ENCODE measurements around the gene SPOCK1. TPM values are rescaled to one million over a fixed set of nuclear protein-coding genes. Genes with fewer than 3 reads are reported as not detected.

SPOCK1 gene
- total and polyA plus RNA-seq, 2 donors (not counting 3 experiments of a cell fraction or from before 2014, with no cell fraction given): 144 to 280 TPM

DNA sequence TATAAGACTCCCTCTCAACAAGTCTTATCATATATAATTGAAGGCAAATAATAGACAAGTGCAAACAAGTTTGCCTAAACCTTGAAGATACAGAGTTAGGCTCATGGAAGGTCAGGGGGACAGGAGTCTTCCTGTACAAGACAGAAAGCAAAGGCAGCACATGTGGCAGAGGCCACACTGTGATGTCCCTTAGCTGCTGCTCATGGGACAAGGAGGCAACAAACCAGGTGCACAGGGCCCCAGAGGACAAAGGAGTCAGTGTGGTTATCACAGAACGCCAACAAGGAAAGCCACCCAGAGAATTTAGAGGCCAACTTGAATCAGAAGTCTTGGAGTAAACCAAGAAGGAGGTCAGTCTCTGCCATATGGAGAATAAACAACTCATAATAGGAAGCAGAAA lies 444.8 kb downstream of the SPOCK1 start:
- DNase-seq (ENCODE audit: low read depth, low spot score) (no peak), FAIRE-seq (no peak)
- no peak overlapping the region for H3K9ac ChIP-seq (replicated peaks; ENCODE audit: extremely low read depth, insufficient read depth, low read length)
- TF ChIP-seq POLR2A (IDR thresholded peaks at IDR 0.05; ENCODE audit: low read depth, low read length) (no peak), FOS (IDR thresholded peaks at IDR 0.05; ENCODE audit: borderline replicate concordance, insufficient read depth, low read length) (no peak), MYC (IDR thresholded peaks at IDR 0.05; ENCODE audit: low read depth, low read length) (no peak), GATA2 (IDR thresholded peaks at IDR 0.05; ENCODE audit: insufficient read depth, insufficient read length, low read depth, low read length) (no peak), EZH2 (IDR thresholded peaks at IDR 0.05; ENCODE audit: borderline replicate concordance, low read depth, low read length, severe bottlenecking) (no peak), POLR2AphosphoS5 (IDR thresholded peaks at IDR 0.05; ENCODE audit: insufficient read depth, low read depth, low read length) (no peak), JUN (IDR thresholded peaks at IDR 0.05; ENCODE audit: borderline replicate concordance, insufficient read depth, insufficient read length, low read depth) (no peak)
- TF ChIP-seq, protein P1, sequence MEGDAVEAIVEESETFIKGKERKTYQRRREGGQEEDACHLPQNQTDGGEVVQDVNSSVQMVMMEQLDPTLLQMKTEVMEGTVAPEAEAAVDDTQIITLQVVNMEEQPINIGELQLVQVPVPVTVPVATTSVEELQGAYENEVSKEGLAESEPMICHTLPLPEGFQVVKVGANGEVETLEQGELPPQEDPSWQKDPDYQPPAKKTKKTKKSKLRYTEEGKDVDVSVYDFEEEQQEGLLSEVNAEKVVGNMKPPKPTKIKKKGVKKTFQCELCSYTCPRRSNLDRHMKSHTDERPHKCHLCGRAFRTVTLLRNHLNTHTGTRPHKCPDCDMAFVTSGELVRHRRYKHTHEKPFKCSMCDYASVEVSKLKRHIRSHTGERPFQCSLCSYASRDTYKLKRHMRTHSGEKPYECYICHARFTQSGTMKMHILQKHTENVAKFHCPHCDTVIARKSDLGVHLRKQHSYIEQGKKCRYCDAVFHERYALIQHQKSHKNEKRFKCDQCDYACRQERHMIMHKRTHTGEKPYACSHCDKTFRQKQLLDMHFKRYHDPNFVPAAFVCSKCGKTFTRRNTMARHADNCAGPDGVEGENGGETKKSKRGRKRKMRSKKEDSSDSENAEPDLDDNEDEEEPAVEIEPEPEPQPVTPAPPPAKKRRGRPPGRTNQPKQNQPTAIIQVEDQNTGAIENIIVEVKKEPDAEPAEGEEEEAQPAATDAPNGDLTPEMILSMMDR (IDR thresholded peaks at IDR 0.05; ENCODE audit: extremely low read depth in 1 of 2, insufficient read depth in 1 of 2, low read depth in 1 of 2, low read length in 2 of 2): no peak
- TF ChIP-seq, protein P2, sequence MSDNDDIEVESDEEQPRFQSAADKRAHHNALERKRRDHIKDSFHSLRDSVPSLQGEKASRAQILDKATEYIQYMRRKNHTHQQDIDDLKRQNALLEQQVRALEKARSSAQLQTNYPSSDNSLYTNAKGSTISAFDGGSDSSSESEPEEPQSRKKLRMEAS (IDR thresholded peaks at IDR 0.05; ENCODE audit: insufficient read depth, insufficient read length): no peak
- H3K9me1 ChIP-seq (replicated peaks; ENCODE audit: control insufficient read depth, extremely low read depth, insufficient read depth, low read length): no peaks in the 10 kb centered on the region
- H2AFZ ChIP-seq (ENCODE audit: low read depth, low read length): no peak overlapping the region
- no peaks in the 10 kb centered on the region for H3K9me3 ChIP-seq (replicated peaks; ENCODE audit: control insufficient read depth, insufficient read depth, low read length)
- no peaks in the 10 kb centered on the region for H3K79me2 ChIP-seq (ENCODE audit: control insufficient read depth, insufficient read depth, low read length)
- no peak overlapping the region for H3K4me2 ChIP-seq (ENCODE audit: insufficient read depth, low read length)
- H3K27me3 ChIP-seq (ENCODE audit: control insufficient read depth in 2 of 2, insufficient read depth in 2 of 2, low read length in 2 of 2): no peaks in the 10 kb centered on the region
- no peaks in the 10 kb centered on the region for H4K20me1 ChIP-seq (replicated peaks; ENCODE audit: control insufficient read depth, extremely low read depth, insufficient read depth, low read length)
- no peak overlapping the region for H3K27ac ChIP-seq (ENCODE audit: insufficient read depth, low read depth, low read length)
- intact Hi-C loops (cut with micrococcal nuclease): no loop called here
- BruUV-seq (replicated peaks): no TSS peak
- CTCF ChIA-PET: no interaction called here
- POLR2A ChIA-PET: no interaction called here
- H3K4me1 ChIP-seq (ENCODE audit: control insufficient read depth, extremely low read depth, insufficient read depth, low read length): no peaks in the 10 kb centered on the region
- dilution Hi-C loops (cut with MboI; ENCODE audit: extremely low pct_ligation_motif_present, low sequenced_read_pairs): no loop called here
- H3K36me3 ChIP-seq (ENCODE audit: control insufficient read depth in 2 of 2, extremely low read depth in 1 of 2, insufficient read depth in 2 of 2, low read length in 2 of 2): no peaks in the 10 kb centered on the region
- no peak overlapping the region for H3K4me3 ChIP-seq (replicated peaks in 1 of 3; ENCODE audit: insufficient read depth in 1 of 3, low read depth in 1 of 3, low read length in 3 of 3)

All from endothelial cell of umbilical vein (primary cell).